Caco-2 (cell line): ENCODE data around the gene PET100. TPM values are rescaled to one million over a fixed set of nuclear protein-coding genes. Genes with fewer than 3 reads are reported as not detected.

Source experiments
- BruUV-seq: library from RNA; stranded (reverse); fragments of 400-500 nt; replicated peaks from 2 replicates; lab custom pipeline; 2021; lab: Mats Ljungman, UMichigan
- CTCF ChIA-PET: fragments of 300-600 bp; sonication (Branson Sonifier 250); formaldehyde crosslinking; loops from one replicate; lab custom pipeline; 2022; ENCODE audit warnings: antibody characterized with exemption; lab: Charles Lee
- POLR2A ChIA-PET: fragments of 300-600 bp; sonication (Branson Sonifier 250); formaldehyde crosslinking; loops from one replicate; lab custom pipeline; 2022; ENCODE audit warnings: antibody characterized with exemption; lab: Charles Lee
- DNase-seq, 2 experiments: peaks; one replicate each; pipeline versions ENCODE4 v3.0.0 to v3.0.0-alpha.2; 2020 to 2022
- H3K27me3 ChIP-seq: replicated peaks from 2 replicates; pipeline ENCODE4 v1.6.0; 2011; ENCODE audit warnings: low read length; ENCODE audit not compliant: control insufficient read depth, insufficient read depth
- H3K36me3 ChIP-seq: 2 replicates; pipeline ENCODE4 v1.5.1; 2011; ENCODE audit warnings: low read length; ENCODE audit not compliant: control insufficient read depth, insufficient read depth
- H3K4me1 ChIP-seq: fragments of 250-450 bp; sonication (Bioruptor Pico); 2 replicates; pipeline ENCODE4 v1.5.1; 2020; ENCODE audit warnings: mild to moderate bottlenecking
- H3K4me3 ChIP-seq: 2 replicates; pipeline ENCODE4 v1.5.1; 2011; ENCODE audit warnings: low read depth, mild to moderate bottlenecking, control low read depth, low read length
- H3K9me3 ChIP-seq: fragments of 250-450 bp; sonication (Bioruptor Pico); 2 replicates; pipeline ENCODE4 v1.5.1; 2020; ENCODE audit warnings: mild to moderate bottlenecking, moderate library complexity
- H3K27ac Mint-ChIP-seq: one replicate; pipeline ENCODE4 v1.8.0; 2022; ENCODE audit warnings: mixed read lengths; ENCODE audit not compliant: unreplicated experiment
- H3K27me3 Mint-ChIP-seq: one replicate; pipeline ENCODE4 v1.8.0; 2022; ENCODE audit warnings: mixed read lengths; ENCODE audit not compliant: insufficient read depth, unreplicated experiment
- H3K36me3 Mint-ChIP-seq: one replicate; pipeline ENCODE4 v1.8.0; 2022; ENCODE audit warnings: mild to moderate bottlenecking, mixed read lengths; ENCODE audit not compliant: insufficient read depth, unreplicated experiment
- H3K4me1 Mint-ChIP-seq: one replicate; pipeline ENCODE4 v1.8.0; 2022; ENCODE audit warnings: low read depth, mixed read lengths; ENCODE audit not compliant: unreplicated experiment
- H3K4me3 Mint-ChIP-seq: one replicate; pipeline ENCODE4 v1.8.0; 2022; ENCODE audit warnings: mild to moderate bottlenecking, moderate library complexity, mixed read lengths; ENCODE audit not compliant: unreplicated experiment
- H3K9me3 Mint-ChIP-seq: one replicate; pipeline ENCODE4 v1.8.0; 2022; ENCODE audit warnings: mixed read lengths; ENCODE audit not compliant: unreplicated experiment
- intact Hi-C: fragments of 100-400 bp; cut with micrococcal nuclease; formaldehyde crosslinking; loops from one replicate; pipeline ENCODE4 v1.10.0; 2022; ENCODE audit not compliant: unreplicated experiment
- total RNA-seq: library from RNA; stranded (reverse); gene quantifications from 2 replicates; pipeline ENCODE4 v1.2.3, GENCODE V29; 2022
- TF ChIP-seq, protein P1 (sequence below), 2 experiments: fragments of 200-600 bp in 1 of 2; IDR thresholded peaks; 1 replicate in 1 of 2; 2 replicates in 1 of 2; pipeline versions ENCODE4 v1.5.1 to v1.8.0; 2011 to 2022; ENCODE audit warnings: antibody characterized with exemption in 1 of 2, control low read depth in 1 of 2, inconsistent platforms in 1 of 2, low read depth in 1 of 2, low read length in 1 of 2, mild to moderate bottlenecking in 1 of 2, moderate library complexity in 1 of 2; ENCODE audit not compliant: insufficient read depth in 1 of 2, severe bottlenecking in 1 of 2, unreplicated experiment in 1 of 2

The PET100 gene
- total RNA-seq, 1 experiment from 2014 or later: 139 TPM

DNA sequence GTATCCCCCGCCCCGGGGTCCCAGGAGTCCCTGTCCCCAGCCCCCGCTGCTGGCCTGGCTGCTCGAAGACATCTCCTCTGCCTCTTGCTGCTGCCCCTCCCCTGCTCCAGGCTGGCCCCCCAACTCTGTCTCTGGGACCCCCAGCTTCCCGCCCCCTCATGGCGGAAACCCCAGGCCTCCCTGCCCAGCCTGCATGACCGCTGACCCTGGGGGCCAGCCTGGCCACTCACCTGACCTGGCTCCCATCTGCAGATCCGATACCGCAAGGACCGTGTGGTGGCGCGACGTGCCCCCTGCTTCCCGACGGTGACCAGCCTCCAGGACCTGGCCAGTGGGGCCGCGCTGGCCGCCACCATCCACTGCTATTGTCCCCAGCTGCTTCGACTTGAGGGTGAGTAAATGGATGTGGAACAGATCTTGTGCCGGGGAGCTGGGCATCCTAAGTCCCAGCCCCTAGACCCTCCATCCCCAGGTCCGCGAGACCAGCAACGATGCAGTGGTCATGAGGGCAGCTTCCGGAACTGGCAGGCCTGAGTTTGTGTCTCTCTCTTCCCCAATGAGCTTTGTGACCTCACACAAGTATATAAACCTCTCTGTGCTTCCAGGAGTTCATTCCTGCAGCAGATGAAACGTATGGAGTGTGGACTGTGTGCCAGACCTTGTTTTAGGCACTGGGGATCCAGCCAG, 21.6 kb upstream of the PET100 start:
- Histone ChIP-seq H3K27me3 (no peaks in the 10 kb centered on the region), H3K9me3 (no peaks in the 10 kb centered on the region), H3K4me3 (no peak overlapping the region), H3K4me1 (no peaks in the 10 kb centered on the region), H3K36me3 (no peaks in the 10 kb centered on the region; the same call in none of the 2 replicates)
- intact Hi-C loops: no loop called here
- ChIA-PET CTCF (no interaction called here), POLR2A (no interaction called here)
- TF ChIP-seq, protein P1, sequence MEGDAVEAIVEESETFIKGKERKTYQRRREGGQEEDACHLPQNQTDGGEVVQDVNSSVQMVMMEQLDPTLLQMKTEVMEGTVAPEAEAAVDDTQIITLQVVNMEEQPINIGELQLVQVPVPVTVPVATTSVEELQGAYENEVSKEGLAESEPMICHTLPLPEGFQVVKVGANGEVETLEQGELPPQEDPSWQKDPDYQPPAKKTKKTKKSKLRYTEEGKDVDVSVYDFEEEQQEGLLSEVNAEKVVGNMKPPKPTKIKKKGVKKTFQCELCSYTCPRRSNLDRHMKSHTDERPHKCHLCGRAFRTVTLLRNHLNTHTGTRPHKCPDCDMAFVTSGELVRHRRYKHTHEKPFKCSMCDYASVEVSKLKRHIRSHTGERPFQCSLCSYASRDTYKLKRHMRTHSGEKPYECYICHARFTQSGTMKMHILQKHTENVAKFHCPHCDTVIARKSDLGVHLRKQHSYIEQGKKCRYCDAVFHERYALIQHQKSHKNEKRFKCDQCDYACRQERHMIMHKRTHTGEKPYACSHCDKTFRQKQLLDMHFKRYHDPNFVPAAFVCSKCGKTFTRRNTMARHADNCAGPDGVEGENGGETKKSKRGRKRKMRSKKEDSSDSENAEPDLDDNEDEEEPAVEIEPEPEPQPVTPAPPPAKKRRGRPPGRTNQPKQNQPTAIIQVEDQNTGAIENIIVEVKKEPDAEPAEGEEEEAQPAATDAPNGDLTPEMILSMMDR (IDR thresholded peaks at IDR 0.05; ENCODE audit: insufficient read depth in 1 of 2, low read depth in 1 of 2, low read length in 1 of 2, severe bottlenecking in 1 of 2, unreplicated experiment in 1 of 2): no peak
- Mint-ChIP-seq H3K4me3 (no peak overlapping the region), H3K4me1 (no peaks in the 10 kb centered on the region), H3K36me3 (peaks cover 70% of the 10 kb centered on the region), H3K9me3 (peaks cover 11% of the 10 kb centered on the region), H3K27ac (no peak overlapping the region), H3K27me3 (no peaks in the 10 kb centered on the region)
- no peak for DNase-seq
- no TSS peak for BruUV-seq

DNA sequence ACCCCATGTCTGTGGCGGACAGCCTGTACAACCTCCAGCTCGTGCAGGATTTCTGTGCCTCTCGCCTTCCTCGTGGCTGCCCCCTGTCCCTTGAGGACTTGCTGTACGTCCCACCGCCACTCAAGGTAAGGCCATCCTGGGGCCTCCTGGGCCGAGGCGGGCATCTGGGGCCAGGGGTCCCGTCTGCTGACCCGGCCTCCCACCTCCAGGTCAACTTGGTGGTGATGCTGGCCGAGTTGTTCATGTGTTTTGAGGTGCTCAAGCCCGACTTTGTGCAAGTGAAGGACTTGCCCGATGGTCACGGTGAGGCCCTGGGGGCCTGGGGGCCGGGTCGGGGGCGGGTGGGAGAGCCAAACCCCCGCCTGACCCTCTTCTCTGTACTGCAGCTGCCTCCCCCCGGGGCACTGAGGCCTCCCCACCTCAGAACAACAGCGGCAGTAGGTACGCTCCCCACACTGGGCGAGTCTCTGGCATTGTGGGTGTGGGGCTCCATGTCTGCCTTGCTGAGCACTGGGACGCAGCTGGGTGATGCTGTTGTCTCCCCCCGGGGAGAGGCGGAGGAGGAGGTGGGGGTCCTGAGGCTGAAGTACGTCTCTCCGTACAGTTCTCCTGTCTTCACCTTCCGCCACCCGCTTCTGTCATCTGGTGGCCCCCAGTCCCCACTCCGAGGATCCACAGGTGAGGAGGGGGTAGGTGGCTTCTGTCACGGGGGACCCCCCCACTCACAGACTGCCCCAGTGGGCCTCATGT, 18.9 kb upstream of the PET100 start:
- Histone ChIP-seq H3K4me3 (no peak overlapping the region), H3K36me3 (no peaks in the 10 kb centered on the region; the same call in none of the 2 replicates), H3K4me1 (no peaks in the 10 kb centered on the region), H3K27me3 (no peaks in the 10 kb centered on the region), H3K9me3 (no peaks in the 10 kb centered on the region)
- H3K4me3 Mint-ChIP-seq: no peak overlapping the region
- CTCF ChIA-PET: interaction anchor here (2.0 kb wide), 1 partner anchor 42 kb away, joined by 4 read pairs; no protein-coding TSS in a partner anchor
- no peaks in the 10 kb centered on the region for H3K4me1 Mint-ChIP-seq
- DNase-seq: no peak
- POLR2A ChIA-PET: no interaction called here
- no peak overlapping the region for H3K27ac Mint-ChIP-seq
- intact Hi-C loops: no loop called here
- no peaks in the 10 kb centered on the region for H3K27me3 Mint-ChIP-seq
- no TSS peak for BruUV-seq
- H3K36me3 Mint-ChIP-seq: peaks cover 66% of the 10 kb centered on the region
- H3K9me3 Mint-ChIP-seq: peaks cover 3% of the 10 kb centered on the region
- TF ChIP-seq, protein P1 (IDR thresholded peaks at IDR 0.05; ENCODE audit: insufficient read depth in 1 of 2, low read depth in 1 of 2, low read length in 1 of 2, severe bottlenecking in 1 of 2, unreplicated experiment in 1 of 2): no peak

DNA sequence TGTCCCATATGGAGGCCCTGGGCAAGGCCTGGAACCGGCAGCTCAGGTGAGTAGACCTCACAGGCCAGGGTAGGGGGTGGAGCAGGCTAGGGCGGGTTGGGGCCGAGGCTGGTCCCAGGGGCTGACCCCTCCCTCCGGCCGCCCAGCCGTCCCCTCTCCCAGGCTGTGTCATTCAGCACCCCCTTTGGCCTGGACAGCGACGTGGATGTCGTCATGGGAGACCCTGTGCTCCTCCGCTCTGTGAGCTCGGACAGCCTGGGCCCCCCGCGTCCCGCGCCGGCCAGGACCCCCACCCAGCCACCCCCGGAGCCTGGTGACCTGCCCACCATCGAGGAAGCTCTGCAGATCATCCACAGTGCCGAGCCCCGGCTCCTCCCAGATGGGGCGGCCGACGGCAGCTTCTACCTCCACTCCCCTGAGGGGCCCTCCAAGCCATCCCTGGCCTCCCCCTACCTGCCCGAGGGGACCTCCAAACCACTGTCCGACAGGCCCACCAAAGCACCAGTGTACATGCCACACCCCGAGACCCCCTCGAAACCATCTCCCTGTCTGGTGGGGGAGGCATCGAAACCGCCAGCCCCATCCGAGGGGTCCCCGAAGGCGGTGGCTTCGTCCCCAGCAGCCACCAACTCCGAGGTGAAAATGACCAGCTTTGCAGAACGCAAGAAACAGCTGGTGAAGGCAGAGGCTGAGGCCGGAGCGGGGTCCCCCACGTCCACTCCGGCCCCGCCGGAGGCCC, 17.9 kb upstream of the PET100 start:
- no peaks in the 10 kb centered on the region for H3K27me3 ChIP-seq
- TF ChIP-seq, protein P1 (IDR thresholded peaks at IDR 0.05; ENCODE audit: insufficient read depth in 1 of 2, low read depth in 1 of 2, low read length in 1 of 2, severe bottlenecking in 1 of 2, unreplicated experiment in 1 of 2): no peak
- Mint-ChIP-seq H3K36me3 (peaks cover 70% of the 10 kb centered on the region), H3K9me3 (no peaks in the 10 kb centered on the region), H3K4me1 (no peaks in the 10 kb centered on the region), H3K4me3 (no peak overlapping the region), H3K27me3 (no peaks in the 10 kb centered on the region), H3K27ac (no peak overlapping the region)
- POLR2A ChIA-PET: no interaction called here
- CTCF ChIA-PET: no interaction called here
- H3K36me3 ChIP-seq: no peaks in the 10 kb centered on the region; the same call in none of the 2 replicates
- intact Hi-C loops: no loop called here
- H3K4me3 ChIP-seq: no peak overlapping the region
- DNase-seq: no peak
- H3K9me3 ChIP-seq: no peaks in the 10 kb centered on the region
- H3K4me1 ChIP-seq: no peaks in the 10 kb centered on the region
- BruUV-seq: TSS peak; percentile 49
